HepG2 (cell line): ENCODE results near the gene PDLIM7. TPM values are rescaled to one million over a fixed set of nuclear protein-coding genes. Genes with fewer than 3 reads are reported as not detected.

ENCODE experiments used
- ATRX ChIP-seq: sonication (generic); formaldehyde crosslinking; IDR thresholded peaks from 2 replicates; pipeline ENCODE4 v1.4.0; 2020; ENCODE audit warnings: missing genetic modification reagents, borderline replicate concordance
- NFRKB ChIP-seq: fragments of 450-650 bp; IDR thresholded peaks from 2 replicates; pipeline ENCODE4 v1.6.1; 2017
- TBP ChIP-seq: sonication (generic); formaldehyde crosslinking; IDR thresholded peaks from 2 replicates; pipeline ENCODE4 v1.5.0; 2020; ENCODE audit warnings: missing genetic modification reagents
- ZBTB8A ChIP-seq: sonication (generic); formaldehyde crosslinking; IDR thresholded peaks from 2 replicates; pipeline ENCODE4 v1.4.0; 2020; ENCODE audit warnings: mild to moderate bottlenecking, low read depth, missing genetic modification reagents, borderline replicate concordance
- ZNF12 ChIP-seq: sonication (generic); formaldehyde crosslinking; IDR thresholded peaks from 2 replicates; pipeline ENCODE4 v1.5.0; 2020; ENCODE audit warnings: missing genetic modification reagents
- ZNF605 ChIP-seq: sonication (generic); formaldehyde crosslinking; IDR thresholded peaks from 2 replicates; pipeline ENCODE4 v1.8.0; 2022; ENCODE audit warnings: mild to moderate bottlenecking, missing genetic modification reagents
- ZNF644 ChIP-seq: IDR thresholded peaks from 2 replicates; pipeline ENCODE4 v1.6.1; 2016; ENCODE audit warnings: low read depth
- ZNF672 ChIP-seq: sonication (generic); formaldehyde crosslinking; IDR thresholded peaks from 2 replicates; pipeline ENCODE4 v1.8.1; 2022; ENCODE audit warnings: missing genetic modification reagents
- ZNF768 ChIP-seq: sonication (generic); formaldehyde crosslinking; IDR thresholded peaks from 2 replicates; pipeline ENCODE4 v1.4.0; 2020; ENCODE audit warnings: missing genetic modification reagents
- ZNF782 ChIP-seq: sonication (generic); formaldehyde crosslinking; IDR thresholded peaks from 2 replicates; pipeline ENCODE4 v1.4.0; 2020; ENCODE audit warnings: missing genetic modification reagents, mild to moderate bottlenecking, borderline replicate concordance
- polyA plus RNA-seq, 8 experiments: library from polyadenylated mRNA; depleted of rRNA in 3 of 8; stranded (reverse) in 7 of 8; unstranded in 1 of 8; fragments of >200 nt; fragmentation: Illumina TruSeq in 4 of 8; extraction: Trizol in 4 of 8; gene quantifications; 2 replicates each; pipeline versions ENCODE4 v1.2.1 to v1.2.3, GENCODE V29; 2011 to 2016; ENCODE audit warnings: low read depth in 4 of 8, missing spikeins in 1 of 8, mixed read lengths in 1 of 8; ENCODE audit not compliant: insufficient read depth in 1 of 8
- total RNA-seq, 5 experiments: library from RNA; depleted of rRNA; stranded (reverse); fragments of >200 nt; fragmentation: Illumina TruSeq; extraction: Trizol; gene quantifications; 2 replicates each; pipeline ENCODE4 v1.2.3, GENCODE V29; 2016; ENCODE audit warnings: low read depth in 1 of 5
- TF ChIP-seq, protein P1 (sequence below): sonication (generic); formaldehyde crosslinking; IDR thresholded peaks from 2 replicates; pipeline ENCODE4 v1.4.0; 2020; ENCODE audit warnings: missing genetic modification reagents, borderline replicate concordance
- TF ChIP-seq, protein P2 (sequence below): IDR thresholded peaks from 2 replicates; pipeline ENCODE4 v1.6.1; 2016; ENCODE audit warnings: low read depth
- TF ChIP-seq, protein P3 (sequence below): sonication (generic); formaldehyde crosslinking; IDR thresholded peaks from 2 replicates; pipeline ENCODE4 v1.5.1; 2020; ENCODE audit warnings: mild to moderate bottlenecking, missing genetic modification reagents, moderate library complexity
- TF ChIP-seq, protein P4 (sequence below): sonication (generic); formaldehyde crosslinking; IDR thresholded peaks from 2 replicates; pipeline ENCODE4 v1.5.0; 2020; ENCODE audit warnings: mild to moderate bottlenecking, missing genetic modification reagents
- TF ChIP-seq, protein P5 (sequence below): sonication (generic); formaldehyde crosslinking; IDR thresholded peaks from 2 replicates; pipeline ENCODE4 v1.5.0; 2020; ENCODE audit warnings: mild to moderate bottlenecking, low read depth, missing genetic modification reagents, borderline replicate concordance
- TF ChIP-seq, protein P6 (sequence below): sonication (generic); formaldehyde crosslinking; IDR thresholded peaks from 2 replicates; pipeline ENCODE4 v1.8.0; 2022; ENCODE audit warnings: missing genetic modification reagents, low read depth, mild to moderate bottlenecking, borderline replicate concordance

PDLIM7 gene
- total and polyA plus RNA-seq, 2 of the 13 experiments (the other 11 are each of a cell fraction or from before 2014, with no cell fraction given) = 21.1 to 31.3 TPM

DNA sequence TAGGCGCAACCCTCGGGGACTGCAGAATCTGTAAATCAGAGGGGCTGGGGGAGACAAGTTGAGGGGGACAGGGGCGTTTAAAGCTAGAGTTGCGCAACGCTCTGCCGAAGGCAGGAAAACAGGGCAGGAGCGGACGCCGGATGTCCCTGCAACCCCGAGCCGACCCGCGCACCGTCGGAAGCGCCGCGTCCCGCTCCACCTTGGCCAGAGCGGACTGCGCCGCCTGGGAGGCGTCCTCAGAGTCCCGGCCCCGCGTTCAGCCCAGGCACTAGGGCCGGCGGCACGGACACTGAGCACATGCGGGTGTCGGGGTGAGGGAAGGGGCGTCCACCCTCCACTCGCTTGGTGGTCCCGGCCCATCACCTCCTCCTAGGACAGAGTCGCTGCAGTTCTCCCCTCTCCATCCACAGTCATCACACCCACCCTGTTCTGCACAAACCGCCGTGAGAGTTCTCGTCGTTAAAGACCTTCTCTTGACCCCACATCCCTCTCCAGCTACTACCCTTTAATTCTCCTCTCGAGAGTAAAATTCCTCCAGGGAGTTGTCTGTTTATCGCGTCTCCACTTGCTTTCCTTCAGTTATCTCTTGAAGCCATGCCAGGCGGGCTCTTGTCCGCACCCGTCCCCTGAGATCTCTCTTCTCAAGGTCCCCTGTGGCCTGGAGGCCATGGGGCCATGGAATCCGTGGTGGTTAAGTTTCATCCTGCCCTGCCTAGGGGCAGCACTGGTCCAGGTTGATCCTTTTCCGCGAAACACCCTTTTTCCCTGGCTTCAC is 796 bp upstream of the PDLIM7 start (continued):
- TF ChIP-seq, protein P1, sequence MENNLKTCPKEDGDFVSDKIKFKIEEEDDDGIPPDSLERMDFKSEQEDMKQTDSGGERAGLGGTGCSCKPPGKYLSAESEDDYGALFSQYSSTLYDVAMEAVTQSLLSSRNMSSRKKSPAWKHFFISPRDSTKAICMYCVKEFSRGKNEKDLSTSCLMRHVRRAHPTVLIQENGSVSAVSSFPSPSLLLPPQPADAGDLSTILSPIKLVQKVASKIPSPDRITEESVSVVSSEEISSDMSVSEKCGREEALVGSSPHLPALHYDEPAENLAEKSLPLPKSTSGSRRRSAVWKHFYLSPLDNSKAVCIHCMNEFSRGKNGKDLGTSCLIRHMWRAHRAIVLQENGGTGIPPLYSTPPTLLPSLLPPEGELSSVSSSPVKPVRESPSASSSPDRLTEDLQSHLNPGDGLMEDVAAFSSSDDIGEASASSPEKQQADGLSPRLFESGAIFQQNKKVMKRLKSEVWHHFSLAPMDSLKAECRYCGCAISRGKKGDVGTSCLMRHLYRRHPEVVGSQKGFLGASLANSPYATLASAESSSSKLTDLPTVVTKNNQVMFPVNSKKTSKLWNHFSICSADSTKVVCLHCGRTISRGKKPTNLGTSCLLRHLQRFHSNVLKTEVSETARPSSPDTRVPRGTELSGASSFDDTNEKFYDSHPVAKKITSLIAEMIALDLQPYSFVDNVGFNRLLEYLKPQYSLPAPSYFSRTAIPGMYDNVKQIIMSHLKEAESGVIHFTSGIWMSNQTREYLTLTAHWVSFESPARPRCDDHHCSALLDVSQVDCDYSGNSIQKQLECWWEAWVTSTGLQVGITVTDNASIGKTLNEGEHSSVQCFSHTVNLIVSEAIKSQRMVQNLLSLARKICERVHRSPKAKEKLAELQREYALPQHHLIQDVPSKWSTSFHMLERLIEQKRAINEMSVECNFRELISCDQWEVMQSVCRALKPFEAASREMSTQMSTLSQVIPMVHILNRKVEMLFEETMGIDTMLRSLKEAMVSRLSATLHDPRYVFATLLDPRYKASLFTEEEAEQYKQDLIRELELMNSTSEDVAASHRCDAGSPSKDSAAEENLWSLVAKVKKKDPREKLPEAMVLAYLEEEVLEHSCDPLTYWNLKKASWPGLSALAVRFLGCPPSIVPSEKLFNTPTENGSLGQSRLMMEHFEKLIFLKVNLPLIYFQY (CRISPR knock-in tag) = no peak
- TF ChIP-seq, protein P2, sequence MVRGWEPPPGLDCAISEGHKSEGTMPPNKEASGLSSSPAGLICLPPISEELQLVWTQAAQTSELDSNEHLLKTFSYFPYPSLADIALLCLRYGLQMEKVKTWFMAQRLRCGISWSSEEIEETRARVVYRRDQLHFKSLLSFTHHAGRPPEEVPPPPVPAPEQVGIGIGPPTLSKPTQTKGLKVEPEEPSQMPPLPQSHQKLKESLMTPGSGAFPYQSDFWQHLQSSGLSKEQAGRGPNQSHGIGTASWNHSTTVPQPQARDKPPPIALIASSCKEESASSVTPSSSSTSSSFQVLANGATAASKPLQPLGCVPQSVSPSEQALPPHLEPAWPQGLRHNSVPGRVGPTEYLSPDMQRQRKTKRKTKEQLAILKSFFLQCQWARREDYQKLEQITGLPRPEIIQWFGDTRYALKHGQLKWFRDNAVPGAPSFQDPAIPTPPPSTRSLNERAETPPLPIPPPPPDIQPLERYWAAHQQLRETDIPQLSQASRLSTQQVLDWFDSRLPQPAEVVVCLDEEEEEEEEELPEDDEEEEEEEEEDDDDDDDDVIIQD (CRISPR knock-in tag) = no peak
- TF ChIP-seq ZNF644 (no peak), NFRKB (no peak), ZNF672 (no peak), TBP (CRISPR knock-in tag) (no peak), ZNF12 (no peak), ZBTB8A (CRISPR knock-in tag) (no peak; the same call in 1 of the 2 replicates), ZNF768 (0 out of 2 replicates have a peak, but pooled peaks have one; percentile 25), ZNF605 (peak; percentile 73), ATRX (no peak), ZNF782 (no peak)
- TF ChIP-seq, protein P3, sequence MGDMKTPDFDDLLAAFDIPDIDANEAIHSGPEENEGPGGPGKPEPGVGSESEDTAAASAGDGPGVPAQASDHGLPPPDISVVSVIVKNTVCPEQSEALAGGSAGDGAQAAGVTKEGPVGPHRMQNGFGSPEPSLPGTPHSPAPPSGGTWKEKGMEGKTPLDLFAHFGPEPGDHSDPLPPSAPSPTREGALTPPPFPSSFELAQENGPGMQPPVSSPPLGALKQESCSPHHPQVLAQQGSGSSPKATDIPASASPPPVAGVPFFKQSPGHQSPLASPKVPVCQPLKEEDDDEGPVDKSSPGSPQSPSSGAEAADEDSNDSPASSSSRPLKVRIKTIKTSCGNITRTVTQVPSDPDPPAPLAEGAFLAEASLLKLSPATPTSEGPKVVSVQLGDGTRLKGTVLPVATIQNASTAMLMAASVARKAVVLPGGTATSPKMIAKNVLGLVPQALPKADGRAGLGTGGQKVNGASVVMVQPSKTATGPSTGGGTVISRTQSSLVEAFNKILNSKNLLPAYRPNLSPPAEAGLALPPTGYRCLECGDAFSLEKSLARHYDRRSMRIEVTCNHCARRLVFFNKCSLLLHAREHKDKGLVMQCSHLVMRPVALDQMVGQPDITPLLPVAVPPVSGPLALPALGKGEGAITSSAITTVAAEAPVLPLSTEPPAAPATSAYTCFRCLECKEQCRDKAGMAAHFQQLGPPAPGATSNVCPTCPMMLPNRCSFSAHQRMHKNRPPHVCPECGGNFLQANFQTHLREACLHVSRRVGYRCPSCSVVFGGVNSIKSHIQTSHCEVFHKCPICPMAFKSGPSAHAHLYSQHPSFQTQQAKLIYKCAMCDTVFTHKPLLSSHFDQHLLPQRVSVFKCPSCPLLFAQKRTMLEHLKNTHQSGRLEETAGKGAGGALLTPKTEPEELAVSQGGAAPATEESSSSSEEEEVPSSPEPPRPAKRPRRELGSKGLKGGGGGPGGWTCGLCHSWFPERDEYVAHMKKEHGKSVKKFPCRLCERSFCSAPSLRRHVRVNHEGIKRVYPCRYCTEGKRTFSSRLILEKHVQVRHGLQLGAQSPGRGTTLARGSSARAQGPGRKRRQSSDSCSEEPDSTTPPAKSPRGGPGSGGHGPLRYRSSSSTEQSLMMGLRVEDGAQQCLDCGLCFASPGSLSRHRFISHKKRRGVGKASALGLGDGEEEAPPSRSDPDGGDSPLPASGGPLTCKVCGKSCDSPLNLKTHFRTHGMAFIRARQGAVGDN (CRISPR knock-in tag) = peak; percentile 22
- TF ChIP-seq, protein P4, sequence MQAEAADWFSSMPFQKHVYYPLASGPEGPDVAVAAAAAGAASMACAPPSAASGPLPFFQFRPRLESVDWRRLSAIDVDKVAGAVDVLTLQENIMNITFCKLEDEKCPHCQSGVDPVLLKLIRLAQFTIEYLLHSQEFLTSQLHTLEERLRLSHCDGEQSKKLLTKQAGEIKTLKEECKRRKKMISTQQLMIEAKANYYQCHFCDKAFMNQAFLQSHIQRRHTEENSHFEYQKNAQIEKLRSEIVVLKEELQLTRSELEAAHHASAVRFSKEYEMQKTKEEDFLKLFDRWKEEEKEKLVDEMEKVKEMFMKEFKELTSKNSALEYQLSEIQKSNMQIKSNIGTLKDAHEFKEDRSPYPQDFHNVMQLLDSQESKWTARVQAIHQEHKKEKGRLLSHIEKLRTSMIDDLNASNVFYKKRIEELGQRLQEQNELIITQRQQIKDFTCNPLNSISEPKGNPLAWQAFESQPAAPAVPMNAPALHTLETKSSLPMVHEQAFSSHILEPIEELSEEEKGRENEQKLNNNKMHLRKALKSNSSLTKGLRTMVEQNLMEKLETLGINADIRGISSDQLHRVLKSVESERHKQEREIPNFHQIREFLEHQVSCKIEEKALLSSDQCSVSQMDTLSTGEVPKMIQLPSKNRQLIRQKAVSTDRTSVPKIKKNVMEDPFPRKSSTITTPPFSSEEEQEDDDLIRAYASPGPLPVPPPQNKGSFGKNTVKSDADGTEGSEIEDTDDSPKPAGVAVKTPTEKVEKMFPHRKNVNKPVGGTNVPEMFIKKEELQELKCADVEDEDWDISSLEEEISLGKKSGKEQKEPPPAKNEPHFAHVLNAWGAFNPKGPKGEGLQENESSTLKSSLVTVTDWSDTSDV = no peak
- TF ChIP-seq, protein P5, sequence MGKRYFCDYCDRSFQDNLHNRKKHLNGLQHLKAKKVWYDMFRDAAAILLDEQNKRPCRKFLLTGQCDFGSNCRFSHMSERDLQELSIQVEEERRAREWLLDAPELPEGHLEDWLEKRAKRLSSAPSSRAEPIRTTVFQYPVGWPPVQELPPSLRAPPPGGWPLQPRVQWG (CRISPR knock-in tag) = no peak
- TF ChIP-seq, protein P6, sequence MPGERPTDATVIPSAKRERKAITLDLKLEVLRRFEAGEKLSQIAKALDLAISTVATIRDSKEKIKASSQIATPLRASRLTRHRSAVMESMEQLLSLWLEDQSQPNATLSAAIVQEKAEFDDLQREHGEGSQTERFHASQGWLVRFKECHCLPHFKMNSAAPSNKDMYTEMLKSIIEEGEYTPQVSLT (CRISPR knock-in tag) = no peak
